OCI-LY1 (cell line): Measurements from ENCODE around the gene SLCO4A1.

ENCODE experiments used
- H2AFZ ChIP-seq: fragments of 200-600 bp; sonication (generic), shearing (Covaris generic); 2 replicates; pipeline ENCODE4 v1.6.0; 2014; ENCODE audit warnings: antibody characterized with exemption, mild to moderate bottlenecking, low read length
- H3F3A ChIP-seq: fragments of 200-600 bp; sonication (generic), shearing (Covaris generic); 2 replicates; pipeline ENCODE4 v1.6.0; 2014; ENCODE audit warnings: mild to moderate bottlenecking, antibody characterized with exemption, low read length, moderate library complexity; ENCODE audit not compliant: insufficient read depth
- H3K27ac ChIP-seq: fragments of 200-600 bp; sonication (generic); 2 replicates; pipeline ENCODE4 v1.5.1; 2014; ENCODE audit warnings: low read length, mixed run types, mild to moderate bottlenecking, low read depth; ENCODE audit not compliant: poor library complexity, severe bottlenecking
- H3K27me3 ChIP-seq: fragments of 200-600 bp; sonication (generic); 2 replicates; pipeline ENCODE4 v1.6.0; 2014; ENCODE audit warnings: antibody characterized with exemption, mild to moderate bottlenecking, low read length, moderate library complexity; ENCODE audit not compliant: insufficient read depth
- H3K36me3 ChIP-seq: fragments of 200-600 bp; sonication (generic); 2 replicates; pipeline ENCODE4 v1.6.1; 2014; ENCODE audit warnings: mild to moderate bottlenecking, antibody characterized with exemption, low read length, moderate library complexity, mixed read lengths; ENCODE audit not compliant: insufficient read depth
- H3K4me1 ChIP-seq: fragments of 200-600 bp; sonication (generic); 2 replicates; pipeline ENCODE4 v1.5.1; 2014; ENCODE audit warnings: mild to moderate bottlenecking, low read length, moderate library complexity; ENCODE audit not compliant: insufficient read depth, severe bottlenecking
- H3K4me2 ChIP-seq: fragments of 200-600 bp; sonication (generic), shearing (Covaris generic); 2 replicates; pipeline ENCODE4 v1.6.1; 2014; ENCODE audit warnings: low read length
- H3K4me3 ChIP-seq: fragments of 200-600 bp; sonication (generic); 2 replicates; pipeline ENCODE4 v1.5.1; 2014; ENCODE audit warnings: low read length, low read depth, mild to moderate bottlenecking, mixed read lengths; ENCODE audit not compliant: poor library complexity, severe bottlenecking
- H3K79me2 ChIP-seq: fragments of 200-600 bp; shearing (Covaris generic); 2 replicates; pipeline ENCODE4 v1.6.1; 2016; ENCODE audit warnings: mixed run types, low read length, mixed read lengths; ENCODE audit not compliant: insufficient read depth
- H3K9ac ChIP-seq: fragments of 200-600 bp; sonication (generic), shearing (Covaris generic); 2 replicates; pipeline ENCODE4 v1.6.1; 2014; ENCODE audit warnings: mild to moderate bottlenecking, low read length, mixed read lengths
- H3K9me2 ChIP-seq: fragments of 200-600 bp; sonication (generic), shearing (Covaris generic); 2 replicates; pipeline ENCODE4 v1.6.1; 2014; ENCODE audit warnings: low read depth, mild to moderate bottlenecking, low read length, mixed read lengths
- H3K9me3 ChIP-seq: fragments of 200-600 bp; shearing (Covaris generic); 2 replicates; pipeline ENCODE4 v1.6.1; 2014; ENCODE audit warnings: low read length, mixed read lengths
- H4K20me1 ChIP-seq: fragments of 200-600 bp; sonication (generic), shearing (Covaris generic); 2 replicates; pipeline ENCODE4 v1.6.0; 2016; ENCODE audit warnings: mild to moderate bottlenecking, low read length; ENCODE audit not compliant: insufficient read depth
- EZH2 ChIP-seq: fragments of 200-600 bp; sonication (generic), shearing (Covaris generic); IDR thresholded peaks from 2 replicates; pipeline ENCODE4 v1.8.0; 2017; ENCODE audit warnings: borderline replicate concordance, mixed run types, mild to moderate bottlenecking, antibody characterized with exemption, low read length, moderate library complexity, mixed read lengths
- TF ChIP-seq, protein P1 (sequence below): fragments of 200-600 bp; sonication (generic), shearing (Covaris generic); IDR thresholded peaks from 2 replicates; pipeline ENCODE4 v1.5.1; 2017; ENCODE audit warnings: mild to moderate bottlenecking, antibody characterized with exemption, low read length, moderate library complexity, mixed read lengths

SLCO4A1 gene

DNA sequence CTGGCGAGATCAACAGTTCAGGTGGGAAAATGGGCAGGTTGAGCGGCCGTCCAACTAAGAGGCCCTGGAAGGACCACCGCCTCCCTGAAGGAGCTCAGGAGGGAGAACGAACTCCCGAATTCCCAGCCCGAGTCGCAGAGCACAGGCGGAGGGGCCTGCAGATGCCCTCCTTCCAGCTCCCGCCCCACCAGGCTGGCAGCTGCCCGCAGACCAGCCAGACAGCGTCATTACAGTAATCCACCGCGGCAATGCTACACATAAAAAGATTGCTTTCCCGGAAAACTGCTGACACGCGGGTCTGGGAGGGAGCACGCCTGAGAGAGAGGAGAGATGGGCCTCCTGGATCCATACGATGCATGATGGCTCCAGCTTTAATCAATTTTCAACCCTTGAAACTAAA, 30.5 kb upstream of the SLCO4A1 start:
- H3K4me2 ChIP-seq, result no peak overlapping the region
- no peaks in the 10 kb centered on the region for H3K9me3 ChIP-seq
- H3K36me3 ChIP-seq, result no peaks in the 10 kb centered on the region
- H3K79me2 ChIP-seq, result no peaks in the 10 kb centered on the region
- H3K9ac ChIP-seq, result no peak overlapping the region
- H4K20me1 ChIP-seq, result no peaks in the 10 kb centered on the region
- no peaks in the 10 kb centered on the region for H3F3A ChIP-seq
- no peak overlapping the region for H2AFZ ChIP-seq
- H3K27ac ChIP-seq, result no peak overlapping the region
- H3K4me3 ChIP-seq, result no peak overlapping the region
- no peaks in the 10 kb centered on the region for H3K4me1 ChIP-seq
- H3K9me2 ChIP-seq, result no peaks in the 10 kb centered on the region
- H3K27me3 ChIP-seq, result peaks cover 31% of the 10 kb centered on the region
- no peak for TF ChIP-seq EZH2
- TF ChIP-seq, protein P1, sequence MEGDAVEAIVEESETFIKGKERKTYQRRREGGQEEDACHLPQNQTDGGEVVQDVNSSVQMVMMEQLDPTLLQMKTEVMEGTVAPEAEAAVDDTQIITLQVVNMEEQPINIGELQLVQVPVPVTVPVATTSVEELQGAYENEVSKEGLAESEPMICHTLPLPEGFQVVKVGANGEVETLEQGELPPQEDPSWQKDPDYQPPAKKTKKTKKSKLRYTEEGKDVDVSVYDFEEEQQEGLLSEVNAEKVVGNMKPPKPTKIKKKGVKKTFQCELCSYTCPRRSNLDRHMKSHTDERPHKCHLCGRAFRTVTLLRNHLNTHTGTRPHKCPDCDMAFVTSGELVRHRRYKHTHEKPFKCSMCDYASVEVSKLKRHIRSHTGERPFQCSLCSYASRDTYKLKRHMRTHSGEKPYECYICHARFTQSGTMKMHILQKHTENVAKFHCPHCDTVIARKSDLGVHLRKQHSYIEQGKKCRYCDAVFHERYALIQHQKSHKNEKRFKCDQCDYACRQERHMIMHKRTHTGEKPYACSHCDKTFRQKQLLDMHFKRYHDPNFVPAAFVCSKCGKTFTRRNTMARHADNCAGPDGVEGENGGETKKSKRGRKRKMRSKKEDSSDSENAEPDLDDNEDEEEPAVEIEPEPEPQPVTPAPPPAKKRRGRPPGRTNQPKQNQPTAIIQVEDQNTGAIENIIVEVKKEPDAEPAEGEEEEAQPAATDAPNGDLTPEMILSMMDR, result no peak

DNA sequence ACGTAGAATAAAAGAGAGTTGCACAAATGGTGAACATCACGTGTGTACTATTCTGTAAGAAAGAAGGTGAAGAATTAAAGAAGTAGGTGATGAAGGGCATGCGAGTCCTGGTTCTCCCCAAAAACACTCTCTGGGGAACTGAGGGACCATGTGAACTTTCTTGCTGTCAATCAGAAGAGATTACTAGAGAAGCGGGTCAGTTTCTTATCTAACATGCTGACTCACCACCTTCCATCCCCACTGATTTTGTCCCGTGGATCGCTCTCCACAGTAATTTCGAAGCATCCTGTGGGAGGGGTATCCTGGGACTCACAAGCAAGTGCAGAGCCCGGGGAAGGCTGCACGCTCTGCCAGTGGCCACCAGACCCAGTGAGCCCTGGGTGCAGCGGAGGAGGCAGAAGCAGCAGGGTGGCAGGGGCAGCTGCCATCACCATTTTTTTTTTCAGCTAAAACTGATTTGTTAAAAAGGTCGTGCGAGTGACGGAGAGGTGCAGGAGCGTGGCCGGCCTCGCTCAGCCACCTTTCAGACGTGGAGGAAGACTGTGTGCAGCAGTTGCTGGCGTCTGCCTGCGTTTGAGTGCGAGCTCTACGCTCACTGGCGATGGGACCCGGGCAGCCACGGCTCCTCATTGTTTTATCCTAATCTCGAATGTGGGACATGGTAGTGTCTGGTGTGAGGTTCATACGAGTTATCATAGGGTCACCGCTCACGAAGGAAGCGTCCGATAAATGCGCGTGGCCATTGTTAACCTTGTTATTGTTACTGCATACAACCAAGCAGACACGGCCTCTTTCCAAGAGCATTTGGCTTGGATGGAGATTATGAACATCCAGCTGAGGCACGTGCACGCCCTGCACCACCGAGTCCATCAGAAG, 28.0 kb upstream of the SLCO4A1 start:
- Histone ChIP-seq H3F3A (no peaks in the 10 kb centered on the region), H3K4me3 (no peak overlapping the region), H3K27ac (no peak overlapping the region), H4K20me1 (no peaks in the 10 kb centered on the region), H3K9me2 (no peaks in the 10 kb centered on the region), H3K79me2 (no peaks in the 10 kb centered on the region), H3K36me3 (no peaks in the 10 kb centered on the region), H3K9ac (no peak overlapping the region), H3K9me3 (no peaks in the 10 kb centered on the region), H3K27me3 (peaks cover 20% of the 10 kb centered on the region; the same call in 1 of the 2 replicates), H3K4me2 (no peak overlapping the region), H2AFZ (no peak overlapping the region), H3K4me1 (no peaks in the 10 kb centered on the region)
- TF ChIP-seq, protein P1, result no peak
- TF ChIP-seq EZH2, result no peak

DNA sequence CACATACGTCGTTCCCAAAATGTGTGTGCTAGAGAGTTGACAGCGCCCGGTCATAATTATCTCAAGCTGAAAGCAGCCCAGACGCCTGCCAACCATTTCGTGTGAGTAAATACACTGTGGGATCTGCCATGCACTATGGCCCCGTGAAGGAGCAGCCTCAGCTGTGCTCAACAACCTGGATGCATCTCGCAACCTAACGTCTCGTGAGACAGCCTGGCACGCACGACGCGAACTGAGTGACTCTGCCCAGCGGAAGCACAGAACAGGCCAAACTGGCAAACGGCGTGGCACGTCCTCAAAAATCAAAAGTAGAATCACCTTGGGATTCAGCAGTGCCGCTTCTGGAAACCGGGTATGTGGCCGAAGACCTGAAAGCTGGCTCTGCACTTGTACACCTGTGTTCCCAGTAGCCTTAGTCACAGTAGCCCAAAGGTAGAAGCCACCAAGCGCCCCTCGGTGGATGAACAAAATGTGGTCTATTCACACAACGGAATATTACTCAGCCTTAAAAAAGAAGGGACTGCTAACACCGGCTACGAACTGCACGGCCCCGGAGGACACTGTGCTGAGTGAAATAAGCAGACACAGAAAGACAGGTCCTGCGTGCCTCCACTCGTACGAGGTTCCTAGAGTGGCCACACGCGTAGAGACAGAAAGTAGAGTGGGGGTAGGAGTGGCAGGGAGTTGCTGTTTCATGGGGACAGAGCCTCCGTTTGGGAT, 27.2 kb upstream of the SLCO4A1 start:
- Histone ChIP-seq H3K9me2 (no peaks in the 10 kb centered on the region), H4K20me1 (no peaks in the 10 kb centered on the region), H3K9me3 (no peaks in the 10 kb centered on the region), H3K4me3 (no peak overlapping the region), H3K27ac (no peak overlapping the region), H3K4me1 (no peaks in the 10 kb centered on the region), H3K27me3 (peaks cover 16% of the 10 kb centered on the region; the same call in 1 of the 2 replicates), H2AFZ (no peak overlapping the region), H3K4me2 (no peak overlapping the region), H3K36me3 (no peaks in the 10 kb centered on the region), H3K9ac (no peak overlapping the region), H3F3A (no peaks in the 10 kb centered on the region), H3K79me2 (no peaks in the 10 kb centered on the region)
- TF ChIP-seq EZH2, result no peak
- TF ChIP-seq, protein P1, result no peak
